Measurements from ENCODE around the gene GCKR. TPM values are rescaled to one million over a fixed set of nuclear protein-coding genes. Genes with fewer than 3 reads are reported as not detected.

The GCKR gene
- total and polyA plus RNA-seq, 8 donors: 0.56 to 4.0 (median 1.8) TPM

- H3K27ac ChIP-seq: no peak overlapping the region
- H3K36me3 ChIP-seq: no peaks in the 10 kb centered on the region
- intact Hi-C loops (cut with DNase I): no loop called here
- no peak overlapping the region for H3K4me3 ChIP-seq
- no peak for FAIRE-seq
- no peak for DNase-seq
- no peaks in the 10 kb centered on the region for H3K9me3 ChIP-seq
- no peak for TF ChIP-seq CTCF (IDR thresholded peaks at IDR 0.05)
- no peak for ATAC-seq
- 89% methylated on average over 4 of the region's 4 CpGs for WGBS, 2 donors
- H3K27me3 ChIP-seq: no peaks in the 10 kb centered on the region
- H3K4me1 ChIP-seq: peaks cover 0 to 4% (median 2%) of the 10 kb centered on the region in 3 donors
These were observed 5.5 kb downstream of the GCKR start for GRCh38 chr2:27502142-27502541.

GRCh38 chr2:27506587-27506986 is 9.9 kb downstream of the GCKR start:
- FAIRE-seq (no peak), DNase-seq (no peak), ATAC-seq (no peak)
- H3K36me3 ChIP-seq: no peaks in the 10 kb centered on the region
- no peak overlapping the region for H3K27ac ChIP-seq
- 79 to 85% methylated on average over 6 of the region's 6 CpGs for WGBS, 2 donors
- no peak overlapping the region for H3K4me3 ChIP-seq
- H3K27me3 ChIP-seq: no peaks in the 10 kb centered on the region
- intact Hi-C loops (cut with DNase I): no loop called here
- no peaks in the 10 kb centered on the region for H3K4me1 ChIP-seq
- no peaks in the 10 kb centered on the region for H3K9me3 ChIP-seq
- TF ChIP-seq CTCF (IDR thresholded peaks at IDR 0.05): no peak

- intact Hi-C loops (cut with DNase I): no loop called here
- 58 to 75% methylated on average over 4 of the region's 4 CpGs for WGBS, 2 donors
- FAIRE-seq: no peak
These were observed 10.7 kb downstream of the GCKR start for GRCh38 chr2:27507293-27507692.

GRCh38 chr2:27509326-27509725 is 12.7 kb downstream of the GCKR start:
- 58 to 59% methylated on average over 6 of the region's 6 CpGs for WGBS, 2 donors
- DNase-seq: no peak
- no peak for ATAC-seq
- no peak for FAIRE-seq
- no peak overlapping the region for H3K4me3 ChIP-seq
- no peaks in the 10 kb centered on the region for H3K27me3 ChIP-seq
- no peaks in the 10 kb centered on the region for H3K9me3 ChIP-seq
- no peak overlapping the region for H3K27ac ChIP-seq
- TF ChIP-seq CTCF (IDR thresholded peaks at IDR 0.05): no peak
- intact Hi-C loops (cut with DNase I): no loop called here
- no peaks in the 10 kb centered on the region for H3K4me1 ChIP-seq
- H3K36me3 ChIP-seq: no peaks in the 10 kb centered on the region

More at GRCh38 chr2:27507293-27507692, 10.7 kb downstream of the GCKR start:
- ATAC-seq: no peak
- H3K9me3 ChIP-seq: no peaks in the 10 kb centered on the region
- H3K4me1 ChIP-seq: no peaks in the 10 kb centered on the region
- no peaks in the 10 kb centered on the region for H3K36me3 ChIP-seq
- no peak for TF ChIP-seq CTCF (IDR thresholded peaks at IDR 0.05)
- H3K27ac ChIP-seq: no peak overlapping the region
- no peaks in the 10 kb centered on the region for H3K27me3 ChIP-seq
- DNase-seq: no peak
- H3K4me3 ChIP-seq: no peak overlapping the region

GRCh38 chr2:27518113-27518781 is 21.6 kb downstream of the GCKR start:
- Histone ChIP-seq H3K36me3 (no peaks in the 10 kb centered on the region), H3K4me1 (no peaks in the 10 kb centered on the region), H3K27ac (no peak overlapping the region), H3K4me3 (no peak overlapping the region), H3K27me3 (no peaks in the 10 kb centered on the region), H3K9me3 (no peaks in the 10 kb centered on the region)
- no peak for ATAC-seq
- no peak for TF ChIP-seq CTCF (IDR thresholded peaks at IDR 0.05)
- intact Hi-C loops (cut with DNase I): no loop called here
- DNase-seq: no peak
- no peak for FAIRE-seq
- WGBS, 2 donors: 40 to 47% methylated on average over 5 of the region's 5 CpGs

Data from pancreas (tissue), 10 donors.